Measurements from ENCODE around the gene CCHCR1.

Gene CCHCR1

DNA sequence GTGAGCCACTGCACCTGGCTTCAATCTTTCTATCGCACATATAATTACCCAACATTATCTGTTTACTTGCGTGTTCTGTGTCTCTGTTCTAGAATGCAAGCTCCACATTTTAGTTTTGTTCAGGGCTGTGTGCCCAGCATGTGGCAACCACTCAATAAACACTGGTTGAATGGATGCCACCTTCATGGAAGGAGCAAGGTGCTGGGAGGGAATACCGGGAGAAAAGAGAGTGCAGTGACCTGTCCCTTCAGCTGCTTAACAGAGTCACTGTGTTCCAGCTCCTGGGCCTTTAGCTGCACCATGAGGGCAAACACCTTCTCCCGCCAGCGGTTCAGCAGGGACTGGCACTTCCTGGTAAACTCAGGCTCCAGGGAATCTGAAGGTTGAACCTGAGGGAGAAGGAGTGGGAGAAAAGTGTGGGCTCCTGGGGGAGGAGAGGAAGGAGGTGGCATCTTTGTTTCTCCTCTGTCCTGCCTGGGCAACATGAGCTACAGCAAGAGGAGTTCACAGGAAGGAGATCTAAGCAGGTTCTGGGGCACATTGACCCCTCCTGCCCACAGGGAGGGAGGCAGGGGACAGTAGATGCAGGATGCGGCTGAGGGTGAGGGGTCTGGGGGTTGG, 7.7 kb downstream of the CCHCR1 start:
- Histone ChIP-seq H2BK120ac (ENCODE audit: low read depth, low read length) (no peak overlapping the region), H3K79me1 (replicated peaks; ENCODE audit: low read length, poor library complexity, severe bottlenecking) (peaks cover 3% of the 10 kb centered on the region), H3K4me2 (ENCODE audit: low read length, poor library complexity, severe bottlenecking) (no peak overlapping the region), H2AK5ac (ENCODE audit: low read length, severe bottlenecking) (no peak overlapping the region), H3K4ac (ENCODE audit: low read depth in 1 of 2, low read length in 2 of 2) (no peak overlapping the region), H3K4me1 (ENCODE audit: control insufficient read depth, insufficient read depth, low read depth, low read length) (peaks cover 12% of the 10 kb centered on the region), H3K27ac (ENCODE audit: low read length, poor library complexity, severe bottlenecking) (no peak overlapping the region), H3K23ac (ENCODE audit: low read length in 2 of 2) (no peak overlapping the region), H3K9ac (ENCODE audit: low read length) (no peak overlapping the region), H3K14ac (ENCODE audit: low read length in 2 of 2) (no peak overlapping the region), H4K8ac (ENCODE audit: low read length) (no peak overlapping the region), H2BK12ac (ENCODE audit: low read length in 2 of 2) (no peak overlapping the region), H3K27me3 (ENCODE audit: control insufficient read depth in 1 of 2, insufficient read depth in 1 of 2, low read length in 2 of 2) (no peaks in the 10 kb centered on the region), H3K4me3 (ENCODE audit: insufficient read depth in 1 of 2, low read depth in 1 of 2, low read length in 2 of 2) (no peak overlapping the region), H4K91ac (ENCODE audit: low read length) (no peak overlapping the region), H2AFZ (ENCODE audit: low read depth, low read length) (no peak overlapping the region), H2BK5ac (ENCODE audit: low read depth, low read length, poor library complexity, severe bottlenecking) (no peak overlapping the region), H3K9me3 (ENCODE audit: control insufficient read depth, low read length) (no peaks in the 10 kb centered on the region), H3K36me3 (ENCODE audit: control insufficient read depth in 1 of 2, insufficient read depth in 2 of 2, low read depth in 1 of 2, low read length in 2 of 2) (peaks cover 41 to 44% of the 10 kb centered on the region in 2 experiments), H3K18ac (ENCODE audit: low read depth in 1 of 2, low read length in 2 of 2) (no peak overlapping the region), H2BK15ac (ENCODE audit: low read depth, poor library complexity, severe bottlenecking) (no peak overlapping the region)
- 83% methylated on average over 6 of the region's 6 CpGs for WGBS
- DNase-seq: no peak

DNA sequence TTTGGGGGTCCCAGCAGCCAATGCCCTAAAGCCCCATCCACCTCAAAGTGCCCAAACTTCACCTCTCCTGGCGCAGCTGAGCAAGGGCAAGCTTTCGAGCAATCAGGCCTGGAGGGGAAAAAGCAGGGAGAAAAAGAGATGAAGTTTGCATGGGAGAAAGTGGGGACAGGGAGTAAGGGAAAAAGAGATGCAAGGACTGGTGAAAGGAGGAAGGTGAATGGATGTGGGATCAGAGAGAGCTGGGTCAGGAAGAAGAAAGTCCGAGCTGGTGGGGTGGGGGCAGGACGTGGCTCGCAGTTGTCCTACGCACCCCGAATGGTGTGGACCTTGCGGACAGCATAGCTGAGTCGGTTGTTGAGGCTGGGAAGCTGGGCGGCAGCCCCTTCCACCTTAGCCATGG, 12.2 kb downstream of the CCHCR1 start:
- H2BK15ac ChIP-seq (ENCODE audit: low read depth, poor library complexity, severe bottlenecking): no peak overlapping the region
- no peaks in the 10 kb centered on the region for H3K27me3 ChIP-seq (ENCODE audit: control insufficient read depth in 1 of 2, insufficient read depth in 1 of 2, low read length in 2 of 2)
- no peak overlapping the region for H3K27ac ChIP-seq (ENCODE audit: low read length, poor library complexity, severe bottlenecking)
- no peak overlapping the region for H3K4me3 ChIP-seq (ENCODE audit: insufficient read depth in 1 of 2, low read depth in 1 of 2, low read length in 2 of 2)
- no peaks in the 10 kb centered on the region for H3K79me1 ChIP-seq (replicated peaks; ENCODE audit: low read length, poor library complexity, severe bottlenecking)
- DNase-seq: no peak
- 92% methylated on average over 10 of the region's 10 CpGs for WGBS
- H3K4me1 ChIP-seq (ENCODE audit: control insufficient read depth, insufficient read depth, low read depth, low read length): peaks cover 14% of the 10 kb centered on the region
- H2BK120ac ChIP-seq (ENCODE audit: low read depth, low read length): no peak overlapping the region
- H3K9ac ChIP-seq (ENCODE audit: low read length): no peak overlapping the region
- H3K4me2 ChIP-seq (ENCODE audit: low read length, poor library complexity, severe bottlenecking): no peak overlapping the region
- no peak overlapping the region for H2BK12ac ChIP-seq (ENCODE audit: low read length in 2 of 2)
- H3K23ac ChIP-seq (ENCODE audit: low read length in 2 of 2): no peak overlapping the region
- no peak overlapping the region for H2AK5ac ChIP-seq (ENCODE audit: low read length, severe bottlenecking)
- no peak overlapping the region for H4K91ac ChIP-seq (ENCODE audit: low read length)
- peaks cover 35 to 37% of the 10 kb centered on the region in 2 experiments for H3K36me3 ChIP-seq (ENCODE audit: control insufficient read depth in 1 of 2, insufficient read depth in 2 of 2, low read depth in 1 of 2, low read length in 2 of 2)
- no peak overlapping the region for H3K14ac ChIP-seq (ENCODE audit: low read length in 2 of 2)
- no peaks in the 10 kb centered on the region for H3K9me3 ChIP-seq (ENCODE audit: control insufficient read depth, low read length)
- no peak overlapping the region for H3K18ac ChIP-seq (ENCODE audit: low read depth in 1 of 2, low read length in 2 of 2)
- no peak overlapping the region for H2BK5ac ChIP-seq (ENCODE audit: low read depth, low read length, poor library complexity, severe bottlenecking)
- no peak overlapping the region for H3K4ac ChIP-seq (ENCODE audit: low read depth in 1 of 2, low read length in 2 of 2)
- H4K8ac ChIP-seq (ENCODE audit: low read length): no peak overlapping the region
- no peak overlapping the region for H2AFZ ChIP-seq (ENCODE audit: low read depth, low read length)

DNA sequence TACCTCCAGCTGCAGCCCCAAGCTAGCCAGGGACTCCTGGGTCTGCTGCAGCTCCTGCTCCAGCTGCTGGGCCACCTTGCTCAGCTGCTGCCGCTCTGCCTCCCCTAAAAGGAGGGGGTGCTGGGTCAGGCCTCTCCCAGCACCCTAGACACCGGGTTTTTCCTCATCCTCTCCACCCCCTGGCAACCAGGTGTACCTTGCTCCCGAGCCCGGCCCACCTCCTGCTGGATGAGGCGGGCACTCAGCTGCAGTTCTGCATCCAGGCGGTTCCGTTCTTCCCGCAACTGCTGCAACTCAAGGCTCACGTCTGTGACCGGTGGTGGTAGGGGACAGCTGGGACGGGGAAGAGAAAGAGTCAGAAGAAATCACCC, 12.6 kb downstream of the CCHCR1 start:
- Histone ChIP-seq H3K23ac (ENCODE audit: low read length in 2 of 2) (no peak overlapping the region), H4K91ac (ENCODE audit: low read length) (no peak overlapping the region), H3K4me2 (ENCODE audit: low read length, poor library complexity, severe bottlenecking) (no peak overlapping the region), H2BK5ac (ENCODE audit: low read depth, low read length, poor library complexity, severe bottlenecking) (no peak overlapping the region), H3K36me3 (ENCODE audit: control insufficient read depth in 1 of 2, insufficient read depth in 2 of 2, low read depth in 1 of 2, low read length in 2 of 2) (peaks cover 31 to 32% of the 10 kb centered on the region in 2 experiments), H3K14ac (ENCODE audit: low read length in 2 of 2) (no peak overlapping the region), H3K4me3 (ENCODE audit: insufficient read depth in 1 of 2, low read depth in 1 of 2, low read length in 2 of 2) (no peak overlapping the region), H2AK5ac (ENCODE audit: low read length, severe bottlenecking) (no peak overlapping the region), H3K79me1 (replicated peaks; ENCODE audit: low read length, poor library complexity, severe bottlenecking) (no peaks in the 10 kb centered on the region), H4K8ac (ENCODE audit: low read length) (no peak overlapping the region), H3K9me3 (ENCODE audit: control insufficient read depth, low read length) (no peaks in the 10 kb centered on the region), H2BK15ac (ENCODE audit: low read depth, poor library complexity, severe bottlenecking) (no peak overlapping the region), H2BK120ac (ENCODE audit: low read depth, low read length) (no peak overlapping the region), H3K18ac (ENCODE audit: low read depth in 1 of 2, low read length in 2 of 2) (no peak overlapping the region), H3K4me1 (ENCODE audit: control insufficient read depth, insufficient read depth, low read depth, low read length) (peaks cover 13% of the 10 kb centered on the region), H2AFZ (ENCODE audit: low read depth, low read length) (no peak overlapping the region), H3K4ac (ENCODE audit: low read depth in 1 of 2, low read length in 2 of 2) (no peak overlapping the region), H3K27me3 (ENCODE audit: control insufficient read depth in 1 of 2, insufficient read depth in 1 of 2, low read length in 2 of 2) (no peaks in the 10 kb centered on the region), H3K9ac (ENCODE audit: low read length) (no peak overlapping the region), H2BK12ac (ENCODE audit: low read length in 2 of 2) (no peak overlapping the region), H3K27ac (ENCODE audit: low read length, poor library complexity, severe bottlenecking) (no peak overlapping the region)
- no peak for DNase-seq
- WGBS: 73% methylated on average over 8 of the region's 11 CpGs

DNA sequence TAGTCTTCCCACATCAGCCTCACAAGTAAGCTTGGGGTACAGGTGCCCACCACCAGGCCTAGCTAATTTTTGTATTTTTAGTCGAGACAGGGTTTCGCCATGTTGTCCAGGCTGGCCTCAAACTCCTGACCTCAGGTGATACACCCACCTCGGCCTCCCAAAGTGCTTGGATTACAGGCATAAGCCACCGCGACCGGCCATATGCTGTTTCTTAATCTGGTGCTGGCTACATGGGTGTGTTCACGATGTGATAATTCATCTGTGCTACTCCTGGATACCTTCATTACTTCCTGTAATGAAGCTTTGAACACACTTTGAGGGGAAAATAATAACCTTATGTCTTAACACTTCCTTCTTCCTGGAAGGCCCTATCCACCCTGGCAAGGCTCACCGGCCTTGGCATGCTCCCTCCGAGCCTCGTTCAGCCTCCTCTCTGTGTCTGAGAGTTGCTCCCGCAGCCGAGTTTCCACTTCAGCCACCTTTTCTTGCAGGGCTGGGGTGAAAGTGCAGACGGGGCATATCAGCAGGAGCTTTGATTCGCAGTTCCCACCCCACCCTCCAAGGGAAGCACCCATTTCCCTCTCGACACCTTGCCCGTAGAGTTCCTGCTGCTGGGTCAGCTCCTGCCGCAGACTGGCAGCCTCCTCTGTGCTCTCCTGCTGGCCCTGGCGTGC, 13.2 kb downstream of the CCHCR1 start:
- H3K9ac ChIP-seq (ENCODE audit: low read length): no peak overlapping the region
- DNase-seq: no peak
- H2AFZ ChIP-seq (ENCODE audit: low read depth, low read length): no peak overlapping the region
- no peaks in the 10 kb centered on the region for H3K79me1 ChIP-seq (replicated peaks; ENCODE audit: low read length, poor library complexity, severe bottlenecking)
- H2BK5ac ChIP-seq (ENCODE audit: low read depth, low read length, poor library complexity, severe bottlenecking): no peak overlapping the region
- H2BK15ac ChIP-seq (ENCODE audit: low read depth, poor library complexity, severe bottlenecking): no peak overlapping the region
- H3K27ac ChIP-seq (ENCODE audit: low read length, poor library complexity, severe bottlenecking): no peak overlapping the region
- H3K14ac ChIP-seq (ENCODE audit: low read length in 2 of 2): no peak overlapping the region
- H3K23ac ChIP-seq (ENCODE audit: low read length in 2 of 2): no peak overlapping the region
- H3K4me3 ChIP-seq (ENCODE audit: insufficient read depth in 1 of 2, low read depth in 1 of 2, low read length in 2 of 2): no peak overlapping the region
- H2BK12ac ChIP-seq (ENCODE audit: low read length in 2 of 2): no peak overlapping the region
- no peak overlapping the region for H2BK120ac ChIP-seq (ENCODE audit: low read depth, low read length)
- H3K4me1 ChIP-seq (ENCODE audit: control insufficient read depth, insufficient read depth, low read depth, low read length): peaks cover 17% of the 10 kb centered on the region
- no peak overlapping the region for H2AK5ac ChIP-seq (ENCODE audit: low read length, severe bottlenecking)
- peaks cover 0 to 2% of the 10 kb centered on the region in 2 experiments for H3K27me3 ChIP-seq (ENCODE audit: control insufficient read depth in 1 of 2, insufficient read depth in 1 of 2, low read length in 2 of 2)
- WGBS: 95% methylated on average over 18 of the region's 18 CpGs
- H3K18ac ChIP-seq (ENCODE audit: low read depth in 1 of 2, low read length in 2 of 2): no peak overlapping the region
- H3K4ac ChIP-seq (ENCODE audit: low read depth in 1 of 2, low read length in 2 of 2): no peak overlapping the region
- peaks cover 25 to 28% of the 10 kb centered on the region in 2 experiments for H3K36me3 ChIP-seq (ENCODE audit: control insufficient read depth in 1 of 2, insufficient read depth in 2 of 2, low read depth in 1 of 2, low read length in 2 of 2)
- H4K8ac ChIP-seq (ENCODE audit: low read length): no peak overlapping the region
- no peaks in the 10 kb centered on the region for H3K9me3 ChIP-seq (ENCODE audit: control insufficient read depth, low read length)
- no peak overlapping the region for H4K91ac ChIP-seq (ENCODE audit: low read length)
- H3K4me2 ChIP-seq (ENCODE audit: low read length, poor library complexity, severe bottlenecking): no peak overlapping the region

Data from mesenchymal stem cell (in vitro differentiated cells and primary cell).